IMR-90 (cell line): ENCODE results near the gene CLIC1. TPM values are rescaled to one million over a fixed set of nuclear protein-coding genes. Genes with fewer than 3 reads are reported as not detected.

Experiments used
- ATAC-seq: fragments of 200-7000 bp; cut with Tn5 transposase; 2 replicates; pipeline ENCODE4 v1.9.1; 2020; ENCODE audit warnings: low read depth, mild to moderate bottlenecking, moderate library complexity
- BruUV-seq: library from RNA; stranded (reverse); fragments of 400-500 nt; replicated peaks from 2 replicates; lab custom pipeline; 2021; lab: Mats Ljungman, UMichigan
- CTCF ChIA-PET: fragments of 300-600 bp; formaldehyde crosslinking; extraction: SDS; loops from one replicate; lab custom pipeline; 2021; ENCODE audit warnings: antibody characterized with exemption; lab: Yijun Ruan, JAX
- POLR2A ChIA-PET: fragments of 300-600 bp; sonication (Branson Sonifier 250); formaldehyde crosslinking; loops from one replicate; lab custom pipeline; 2022; ENCODE audit warnings: antibody characterized with exemption; ENCODE audit not compliant: unreplicated experiment; lab: Charles Lee
- DNase-seq: peaks from one replicate; pipeline ENCODE4 v3.0.0; 2013
- H2AFZ ChIP-seq: replicated peaks from 2 replicates; pipeline ENCODE3; 2013; ENCODE audit warnings: low read length, mild to moderate bottlenecking; ENCODE audit not compliant: poor library complexity
- H2AK5ac ChIP-seq: 2 replicates; pipeline ENCODE4 v1.6.1; 2013; ENCODE audit warnings: low read depth, low read length, inconsistent platforms
- H2AK9ac ChIP-seq: replicated peaks from 2 replicates; pipeline ENCODE3; 2013; ENCODE audit warnings: mild to moderate bottlenecking, low read depth, low read length, moderate library complexity; ENCODE audit not compliant: poor library complexity
- H2BK120ac ChIP-seq: 2 replicates; pipeline ENCODE4 v1.6.1; 2013; ENCODE audit warnings: low read depth, low read length, inconsistent platforms
- H2BK15ac ChIP-seq: 3 replicates; pipeline ENCODE4 v1.6.1; 2013; ENCODE audit warnings: low read depth, low read length, inconsistent platforms
- H2BK20ac ChIP-seq: 2 replicates; pipeline ENCODE4 v1.6.1; 2013; ENCODE audit warnings: low read depth, mild to moderate bottlenecking, inconsistent platforms, low read length, moderate library complexity
- H2BK5ac ChIP-seq: 2 replicates; pipeline ENCODE4 v1.6.1; 2013; ENCODE audit warnings: mild to moderate bottlenecking, low read depth, low read length, inconsistent platforms; ENCODE audit not compliant: poor library complexity, severe bottlenecking
- H3K14ac ChIP-seq: replicated peaks from 2 replicates; pipeline ENCODE4 v1.6.1; 2013; ENCODE audit warnings: low read depth, low read length, inconsistent platforms
- H3K18ac ChIP-seq: 2 replicates; pipeline ENCODE4 v1.6.1; 2013; ENCODE audit warnings: low read depth, low read length, control low read depth
- H3K23ac ChIP-seq: 2 replicates; pipeline ENCODE4 v1.6.1; 2013; ENCODE audit warnings: low read depth, low read length, inconsistent platforms
- H3K27ac ChIP-seq: 2 replicates; pipeline ENCODE4 v1.5.1; 2013; ENCODE audit warnings: mild to moderate bottlenecking, control low read depth, low read length; ENCODE audit not compliant: insufficient read depth
- H3K27me3 ChIP-seq: 2 replicates; pipeline ENCODE4 v1.6.1; 2013; ENCODE audit warnings: low read length; ENCODE audit not compliant: control insufficient read depth, insufficient read depth
- H3K36me3 ChIP-seq: 2 replicates; pipeline ENCODE4 v1.6.1; 2013; ENCODE audit warnings: low read length, mixed read lengths; ENCODE audit not compliant: control insufficient read depth, insufficient read depth
- H3K4ac ChIP-seq: 2 replicates; pipeline ENCODE4 v1.6.1; 2013; ENCODE audit warnings: low read depth, low read length, inconsistent platforms
- H3K4me1 ChIP-seq: 2 replicates; pipeline ENCODE4 v1.6.1; 2013; ENCODE audit warnings: low read length, mixed read lengths; ENCODE audit not compliant: control insufficient read depth, insufficient read depth
- H3K4me2 ChIP-seq: 2 replicates; pipeline ENCODE4 v1.6.1; 2013; ENCODE audit warnings: low read depth, mild to moderate bottlenecking, control low read depth, low read length, moderate library complexity
- H3K4me3 ChIP-seq: 2 replicates; pipeline ENCODE4 v1.5.1; 2013; ENCODE audit warnings: low read depth, mild to moderate bottlenecking, control low read depth, low read length, moderate library complexity; ENCODE audit not compliant: insufficient read depth
- H3K56ac ChIP-seq: 2 replicates; pipeline ENCODE4 v1.6.1; 2013; ENCODE audit warnings: low read length, inconsistent platforms; ENCODE audit not compliant: insufficient read depth; ENCODE audit errors: extremely low read depth
- H3K79me1 ChIP-seq, 2 experiments: 2 replicates each; pipeline ENCODE4 v1.6.1; 2013; ENCODE audit warnings: low read length in 2 of 2, inconsistent platforms in 1 of 2, low read depth in 1 of 2
- H3K9ac ChIP-seq: 2 replicates; pipeline ENCODE4 v1.6.1; 2013; ENCODE audit warnings: low read depth, low read length, control low read depth
- H3K9me1 ChIP-seq: 2 replicates; pipeline ENCODE4 v1.6.1; 2013; ENCODE audit warnings: low read length, inconsistent platforms; ENCODE audit not compliant: insufficient read depth
- H3K9me3 ChIP-seq: 2 replicates; pipeline ENCODE4 v1.6.1; 2013; ENCODE audit warnings: low read length; ENCODE audit not compliant: control insufficient read depth, insufficient read depth
- H4K20me1 ChIP-seq: 2 replicates; pipeline ENCODE4 v1.6.1; 2013; ENCODE audit warnings: low read length, inconsistent platforms; ENCODE audit not compliant: insufficient read depth
- H4K5ac ChIP-seq: 2 replicates; pipeline ENCODE4 v1.6.1; 2013; ENCODE audit warnings: mild to moderate bottlenecking, low read depth, low read length, control low read depth
- H4K8ac ChIP-seq, 2 experiments: 2 replicates each; pipeline ENCODE4 v1.6.1; 2013; ENCODE audit warnings: low read depth in 2 of 2, low read length in 2 of 2, control low read depth in 1 of 2, inconsistent platforms in 1 of 2
- H4K91ac ChIP-seq: 2 replicates; pipeline ENCODE4 v1.6.1; 2013; ENCODE audit warnings: low read depth, low read length, inconsistent platforms; ENCODE audit not compliant: insufficient read depth
- CEBPB ChIP-seq: IDR thresholded peaks from 2 replicates; pipeline ENCODE4 v1.6.1; 2012; ENCODE audit warnings: low read depth, low read length, improper control_type of control experiment
- CHD1 ChIP-seq: IDR thresholded peaks from 2 replicates; pipeline ENCODE4 v1.6.1; 2012; ENCODE audit warnings: low read depth, low read length, improper control_type of control experiment
- FOS ChIP-seq: fragments of 150-350 bp; IDR thresholded peaks from 2 replicates; pipeline ENCODE4 v1.6.1; 2016; ENCODE audit warnings: low read depth, low read length
- MAFK ChIP-seq: IDR thresholded peaks from 2 replicates; pipeline ENCODE4 v1.6.1; 2012; ENCODE audit warnings: low read depth, low read length, improper control_type of control experiment
- MAZ ChIP-seq: IDR thresholded peaks from 2 replicates; pipeline ENCODE4 v1.6.1; 2012; ENCODE audit warnings: low read depth, mild to moderate bottlenecking, low read length, improper control_type of control experiment, moderate library complexity, borderline replicate concordance
- MXI1 ChIP-seq: IDR thresholded peaks from 2 replicates; pipeline ENCODE4 v1.6.1; 2012; ENCODE audit warnings: low read depth, mild to moderate bottlenecking, low read length, moderate library complexity, borderline replicate concordance
- NFE2L2 ChIP-seq: fragments of 150-350 bp; IDR thresholded peaks from 2 replicates; pipeline ENCODE4 v1.6.1; 2016; ENCODE audit warnings: low read depth, mild to moderate bottlenecking, low read length
- POLR2A ChIP-seq: IDR thresholded peaks from 2 replicates; pipeline ENCODE4 v1.6.1; 2012; ENCODE audit warnings: mild to moderate bottlenecking, low read depth, low read length
- RAD21 ChIP-seq: IDR thresholded peaks from 2 replicates; pipeline ENCODE4 v1.6.1; 2012; ENCODE audit warnings: low read length, improper control_type of control experiment
- RCOR1 ChIP-seq: IDR thresholded peaks from 2 replicates; pipeline ENCODE4 v1.6.1; 2012; ENCODE audit warnings: mild to moderate bottlenecking, low read length, improper control_type of control experiment; ENCODE audit not compliant: insufficient replicate concordance
- WGBS, 2 experiments: methylation state at CpG; one replicate each; pipeline versions ENCODE4 v1.1.5 to v1.1.7; 2013; ENCODE audit warnings: missing lambda C conversion rate in 2 of 2; ENCODE audit not compliant: insufficient read length in 1 of 2; ENCODE audit errors: extremely low coverage in 2 of 2; 5-methylcytosine and 5-hydroxymethylcytosine counted together
- dilution Hi-C: fragments of 300-500 bp; cut with HindIII; formaldehyde crosslinking; loops from one replicate; pipeline ENCODE4 v1.14.3; 2018; ENCODE audit warnings: low sequenced_read_pairs; ENCODE audit not compliant: unreplicated experiment
- in situ Hi-C: fragments of 300-500 bp; cut with MboI; formaldehyde crosslinking; loops from 3 replicates; pipeline ENCODE4 v1.14.3; 2019; ENCODE audit warnings: low sequenced_read_pairs, inconsistent platforms, mixed read lengths
- intact Hi-C: fragments of 100-400 bp; cut with micrococcal nuclease; formaldehyde crosslinking; loops from 2 replicates; pipeline ENCODE4 v1.10.0; 2022
- polyA plus RNA-seq, 3 experiments: library from polyadenylated mRNA; depleted of rRNA; stranded (reverse); fragments of >200 nt; gene quantifications; 2 replicates each; pipeline ENCODE4 v1.2.3, GENCODE V29; 2012; ENCODE audit warnings: low replicate concordance in 1 of 3
- total RNA-seq: library from RNA; depleted of rRNA; stranded (reverse); fragments of >200 nt; gene quantifications from 2 replicates; pipeline ENCODE4 v1.2.3, GENCODE V29; 2012
- TF ChIP-seq, protein P1 (sequence below): fragments of 150-350 bp; IDR thresholded peaks from 2 replicates; pipeline ENCODE4 v1.6.1; 2016; ENCODE audit warnings: low read depth, mild to moderate bottlenecking, low read length, moderate library complexity, borderline replicate concordance
- TF ChIP-seq, protein P2 (sequence below): conservative IDR thresholded peaks from 2 replicates; pipeline ENCODE4 v1.5.1; 2012; ENCODE audit warnings: mild to moderate bottlenecking, low read depth, low read length, improper control_type of control experiment
- TF ChIP-seq, protein P3 (sequence below): fragments of 150-350 bp; IDR thresholded peaks from 2 replicates; pipeline ENCODE4 v1.6.1; 2017; ENCODE audit warnings: mild to moderate bottlenecking, antibody characterized with exemption, low read length, low read depth

Gene CLIC1
- total and polyA plus RNA-seq, 2 of the 4 experiments (the other 2 are of a cell fraction), result 706 to 1,185 TPM

DNA sequence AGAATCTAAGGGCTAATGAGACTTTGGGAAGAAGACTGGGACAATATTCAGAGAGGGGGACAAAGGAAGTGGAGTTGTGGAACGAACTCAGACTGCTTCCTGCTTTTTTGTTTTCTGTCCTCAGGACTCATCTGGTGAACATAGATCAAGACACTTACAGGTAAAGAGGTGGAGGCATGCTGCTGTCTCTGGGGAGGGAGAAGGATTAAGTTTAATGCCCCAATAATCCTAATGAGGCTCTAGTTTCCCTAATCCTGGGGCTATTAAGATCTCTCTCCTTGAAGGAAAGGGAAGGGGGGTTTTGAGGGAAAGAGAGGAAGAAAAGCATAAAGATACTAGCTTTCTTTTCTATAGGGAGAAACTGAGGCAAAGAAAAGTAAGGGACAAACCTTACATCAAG is 8.1 kb upstream of the CLIC1 start (continued):
- TF ChIP-seq, protein P1, sequence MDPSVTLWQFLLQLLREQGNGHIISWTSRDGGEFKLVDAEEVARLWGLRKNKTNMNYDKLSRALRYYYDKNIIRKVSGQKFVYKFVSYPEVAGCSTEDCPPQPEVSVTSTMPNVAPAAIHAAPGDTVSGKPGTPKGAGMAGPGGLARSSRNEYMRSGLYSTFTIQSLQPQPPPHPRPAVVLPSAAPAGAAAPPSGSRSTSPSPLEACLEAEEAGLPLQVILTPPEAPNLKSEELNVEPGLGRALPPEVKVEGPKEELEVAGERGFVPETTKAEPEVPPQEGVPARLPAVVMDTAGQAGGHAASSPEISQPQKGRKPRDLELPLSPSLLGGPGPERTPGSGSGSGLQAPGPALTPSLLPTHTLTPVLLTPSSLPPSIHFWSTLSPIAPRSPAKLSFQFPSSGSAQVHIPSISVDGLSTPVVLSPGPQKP, result no peak
- TF ChIP-seq CHD1, result no peak

DNA sequence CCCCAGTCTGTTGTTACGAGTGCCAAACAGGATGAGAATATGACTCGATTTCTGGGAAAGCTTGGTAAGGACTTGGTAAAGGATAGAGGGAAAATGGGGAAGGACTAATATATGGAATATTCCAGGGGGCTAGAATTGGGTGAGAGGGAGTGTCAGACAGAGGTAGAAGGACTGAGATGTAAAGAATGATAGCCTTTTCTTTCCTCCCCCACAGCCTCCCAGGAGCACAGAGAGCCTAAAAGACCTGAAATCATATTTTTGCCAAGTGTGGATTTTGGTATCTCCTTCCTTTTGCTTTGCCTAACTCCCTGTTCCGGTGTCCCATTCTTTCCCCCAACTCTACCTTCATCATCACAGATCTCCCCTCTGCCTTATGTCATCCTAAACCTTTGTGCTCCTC is 6.6 kb upstream of the CLIC1 start:
- intact Hi-C loops (no loop called here), dilution Hi-C loops (no loop called here), in situ Hi-C loops (no loop called here)
- H3K9me1 ChIP-seq, result peaks cover 7% of the 10 kb centered on the region
- no peaks in the 10 kb centered on the region for H3K27me3 ChIP-seq
- H2BK15ac ChIP-seq, result no peak overlapping the region
- peaks cover 3% of the 10 kb centered on the region for H3K36me3 ChIP-seq
- ChIA-PET CTCF (no interaction called here), POLR2A (no interaction called here)
- H2AFZ ChIP-seq, result no peak overlapping the region
- H2AK9ac ChIP-seq, result no peak overlapping the region
- no peak overlapping the region for H2BK120ac ChIP-seq
- no peak overlapping the region for H3K9ac ChIP-seq
- H2AK5ac ChIP-seq, result no peak overlapping the region
- BruUV-seq, result no TSS peak
- H4K8ac ChIP-seq, result no peak overlapping the region
- no peak overlapping the region for H4K5ac ChIP-seq
- no peak overlapping the region for H3K4me2 ChIP-seq
- no peak overlapping the region for H3K18ac ChIP-seq
- H3K4ac ChIP-seq, result no peak overlapping the region
- no peaks in the 10 kb centered on the region for H3K9me3 ChIP-seq
- H4K20me1 ChIP-seq, result no peaks in the 10 kb centered on the region
- H3K14ac ChIP-seq, result no peak overlapping the region
- WGBS, 2 experiments, result 100% methylated on average over 2 of the region's 3 CpGs; no CpG with 5 or more reads in 1 of the 2 experiments
- peaks cover 5% of the 10 kb centered on the region for H3K4me1 ChIP-seq
- H3K27ac ChIP-seq, result no peak overlapping the region
- H2BK20ac ChIP-seq, result no peak overlapping the region
- H4K91ac ChIP-seq, result no peak overlapping the region
- ATAC-seq (no peak), DNase-seq (no peak)
- no peak overlapping the region for H3K4me3 ChIP-seq
- H2BK5ac ChIP-seq, result no peak overlapping the region
- H3K79me1 ChIP-seq, result peaks cover 6 to 31% of the 10 kb centered on the region in 2 experiments; a peak in 3 of 4 replicates
- no peak overlapping the region for H3K23ac ChIP-seq
- no peak overlapping the region for H3K56ac ChIP-seq
- TF ChIP-seq RCOR1 (no peak), MAZ (no peak), RAD21 (no peak), FOS (no peak), MAFK (no peak), POLR2A (no peak), NFE2L2 (no peak), CEBPB (no peak), MXI1 (no peak)
- TF ChIP-seq, protein P2, sequence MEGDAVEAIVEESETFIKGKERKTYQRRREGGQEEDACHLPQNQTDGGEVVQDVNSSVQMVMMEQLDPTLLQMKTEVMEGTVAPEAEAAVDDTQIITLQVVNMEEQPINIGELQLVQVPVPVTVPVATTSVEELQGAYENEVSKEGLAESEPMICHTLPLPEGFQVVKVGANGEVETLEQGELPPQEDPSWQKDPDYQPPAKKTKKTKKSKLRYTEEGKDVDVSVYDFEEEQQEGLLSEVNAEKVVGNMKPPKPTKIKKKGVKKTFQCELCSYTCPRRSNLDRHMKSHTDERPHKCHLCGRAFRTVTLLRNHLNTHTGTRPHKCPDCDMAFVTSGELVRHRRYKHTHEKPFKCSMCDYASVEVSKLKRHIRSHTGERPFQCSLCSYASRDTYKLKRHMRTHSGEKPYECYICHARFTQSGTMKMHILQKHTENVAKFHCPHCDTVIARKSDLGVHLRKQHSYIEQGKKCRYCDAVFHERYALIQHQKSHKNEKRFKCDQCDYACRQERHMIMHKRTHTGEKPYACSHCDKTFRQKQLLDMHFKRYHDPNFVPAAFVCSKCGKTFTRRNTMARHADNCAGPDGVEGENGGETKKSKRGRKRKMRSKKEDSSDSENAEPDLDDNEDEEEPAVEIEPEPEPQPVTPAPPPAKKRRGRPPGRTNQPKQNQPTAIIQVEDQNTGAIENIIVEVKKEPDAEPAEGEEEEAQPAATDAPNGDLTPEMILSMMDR, result no peak
- TF ChIP-seq, protein P1, result no peak
- TF ChIP-seq, protein P3, sequence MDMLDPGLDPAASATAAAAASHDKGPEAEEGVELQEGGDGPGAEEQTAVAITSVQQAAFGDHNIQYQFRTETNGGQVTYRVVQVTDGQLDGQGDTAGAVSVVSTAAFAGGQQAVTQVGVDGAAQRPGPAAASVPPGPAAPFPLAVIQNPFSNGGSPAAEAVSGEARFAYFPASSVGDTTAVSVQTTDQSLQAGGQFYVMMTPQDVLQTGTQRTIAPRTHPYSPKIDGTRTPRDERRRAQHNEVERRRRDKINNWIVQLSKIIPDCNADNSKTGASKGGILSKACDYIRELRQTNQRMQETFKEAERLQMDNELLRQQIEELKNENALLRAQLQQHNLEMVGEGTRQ, result no peak
